ENCODE data around the gene OSTC. TPM values are rescaled to one million over a fixed set of nuclear protein-coding genes. Genes with fewer than 3 reads are reported as not detected.

OSTC gene
- 100 to 1,000 TPM; 195 to 215 TPM for total RNA-seq
- polyA plus RNA-seq (2013, experiment 1 of 2), result 216 TPM
- polyA plus RNA-seq (2013, experiment 2 of 2), result 206 TPM
- long read RNA-seq, experiment 1, transcript OSTC-201 (4 exons, 1,077 nt), result major isoform, 145 of 168 reads
- long read RNA-seq, experiment 1, partial matches to known transcripts, result 13 of 168 reads
- long read RNA-seq, experiment 1, other reads (novel, unspliced or antisense), result 6 of 168 reads
- long read RNA-seq, experiment 2, transcript OSTC-201 (4 exons, 1,077 nt), result major isoform, 316 of 339 reads
- long read RNA-seq, experiment 2, partial matches to known transcripts, result 4 of 339 reads
- long read RNA-seq, experiment 2, other reads (novel, unspliced or antisense), result 16 of 339 reads
- long read RNA-seq, experiment 3, transcript OSTC-201 (4 exons, 1,077 nt), result major isoform, 391 of 399 reads
- long read RNA-seq, experiment 3, partial matches to known transcripts, result 1 of 399 reads
- long read RNA-seq, experiment 3, other reads (novel, unspliced or antisense), result 2 of 399 reads
- long read RNA-seq, experiment 4, transcript OSTC-204 (5 exons, 663 nt), result minor isoform, 5 of 1,081 reads
- long read RNA-seq, experiment 4, transcript OSTC-201 (4 exons, 1,077 nt), result major isoform, 1,056 of 1,081 reads
- long read RNA-seq, experiment 4, transcript OSTC-205 (3 exons, 876 nt), result minor isoform, 16 of 1,081 reads
- long read RNA-seq, experiment 4, partial matches to known transcripts, result 0 of 1,081 reads
- long read RNA-seq, experiment 4, other reads (novel, unspliced or antisense), result 4 of 1,081 reads

DNA sequence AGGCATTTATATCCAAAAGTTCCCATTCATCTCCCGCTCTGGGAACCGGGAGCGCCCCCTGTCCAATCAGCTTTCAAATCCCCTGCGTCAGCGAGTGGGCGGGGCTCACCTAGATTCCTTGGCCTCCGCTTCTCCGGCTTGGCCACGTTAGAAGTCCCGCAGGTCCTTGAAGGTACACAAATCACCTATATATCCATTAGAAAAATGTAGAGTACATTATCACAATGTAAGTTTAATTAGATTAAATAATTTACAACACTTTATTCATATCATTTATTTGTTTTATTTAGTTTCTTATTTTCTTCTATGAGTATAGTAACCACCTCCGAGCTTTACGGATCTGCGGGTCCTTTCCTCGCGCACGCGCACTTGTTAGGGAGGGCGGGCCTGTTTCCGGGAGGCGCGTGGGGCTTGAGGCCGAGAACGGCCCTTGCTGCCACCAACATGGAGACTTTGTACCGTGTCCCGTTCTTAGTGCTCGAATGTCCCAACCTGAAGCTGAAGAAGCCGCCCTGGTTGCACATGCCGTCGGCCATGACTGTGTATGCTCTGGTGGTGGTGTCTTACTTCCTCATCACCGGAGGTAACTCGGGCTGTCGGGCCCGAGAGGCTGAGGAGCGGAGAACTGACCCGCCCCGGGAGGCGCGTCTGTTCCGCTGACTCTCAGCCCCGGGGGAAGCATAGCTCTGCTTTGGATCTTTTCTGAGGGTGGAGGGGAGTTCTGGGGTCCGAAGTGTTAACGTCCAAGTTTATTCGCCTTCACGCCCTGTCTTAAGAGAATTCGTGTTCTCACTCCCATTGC, at the start of gene OSTC:
TSS of gene OSTC (plus strand) at position 388 of the 802 bp plus-strand sequence. CDS start at position 445, 57 bp downstream.
- Histone ChIP-seq H3K4me1 (ENCODE audit: control insufficient read depth, insufficient read depth, low read length) (no peaks in the 10 kb centered on the region), H3K36me3 (ENCODE audit: control insufficient read depth, insufficient read depth, low read length) (peaks cover 24% of the 10 kb centered on the region), H3K9ac (ENCODE audit: extremely low read depth, low read length, poor library complexity, severe bottlenecking) (peak within 1 kb of the TSS; percentile 92), H3K27ac (ENCODE audit: low read depth, low read length) (peak within 1 kb of the TSS; percentile 52), H3K9me3 (ENCODE audit: control insufficient read depth, low read length) (no peaks in the 10 kb centered on the region), H3K27me3 (ENCODE audit: control insufficient read depth, insufficient read depth, low read length, poor library complexity, severe bottlenecking) (no peaks in the 10 kb centered on the region), H3K4me3 (ENCODE audit: low read length) (peak within 1 kb of the TSS; percentile 93)
- TF ChIP-seq, protein P1, sequence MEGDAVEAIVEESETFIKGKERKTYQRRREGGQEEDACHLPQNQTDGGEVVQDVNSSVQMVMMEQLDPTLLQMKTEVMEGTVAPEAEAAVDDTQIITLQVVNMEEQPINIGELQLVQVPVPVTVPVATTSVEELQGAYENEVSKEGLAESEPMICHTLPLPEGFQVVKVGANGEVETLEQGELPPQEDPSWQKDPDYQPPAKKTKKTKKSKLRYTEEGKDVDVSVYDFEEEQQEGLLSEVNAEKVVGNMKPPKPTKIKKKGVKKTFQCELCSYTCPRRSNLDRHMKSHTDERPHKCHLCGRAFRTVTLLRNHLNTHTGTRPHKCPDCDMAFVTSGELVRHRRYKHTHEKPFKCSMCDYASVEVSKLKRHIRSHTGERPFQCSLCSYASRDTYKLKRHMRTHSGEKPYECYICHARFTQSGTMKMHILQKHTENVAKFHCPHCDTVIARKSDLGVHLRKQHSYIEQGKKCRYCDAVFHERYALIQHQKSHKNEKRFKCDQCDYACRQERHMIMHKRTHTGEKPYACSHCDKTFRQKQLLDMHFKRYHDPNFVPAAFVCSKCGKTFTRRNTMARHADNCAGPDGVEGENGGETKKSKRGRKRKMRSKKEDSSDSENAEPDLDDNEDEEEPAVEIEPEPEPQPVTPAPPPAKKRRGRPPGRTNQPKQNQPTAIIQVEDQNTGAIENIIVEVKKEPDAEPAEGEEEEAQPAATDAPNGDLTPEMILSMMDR (conservative IDR thresholded peaks at IDR 0.05), result peak; percentile 42
- DNase-seq, result peak; percentile 97
- H3K4me1 Mint-ChIP-seq, result peaks cover 24% of the 10 kb centered on the region
- H3K27me3 Mint-ChIP-seq (ENCODE audit: insufficient read depth), result no peaks in the 10 kb centered on the region
- peaks cover 8% of the 10 kb centered on the region for H3K36me3 Mint-ChIP-seq (ENCODE audit: low read depth)
- peak within 1 kb of the TSS; percentile 95 for H3K27ac Mint-ChIP-seq
- WGBS, 2 experiments (ENCODE audit: insufficient coverage in 1 of 2, insufficient read length in 1 of 2), result 0% methylated on average over 20 to 44 of the region's 45 CpGs
- H3K9me3 Mint-ChIP-seq, result no peaks in the 10 kb centered on the region
- H3K4me3 Mint-ChIP-seq, result peak within 1 kb of the TSS; percentile 97

DNA sequence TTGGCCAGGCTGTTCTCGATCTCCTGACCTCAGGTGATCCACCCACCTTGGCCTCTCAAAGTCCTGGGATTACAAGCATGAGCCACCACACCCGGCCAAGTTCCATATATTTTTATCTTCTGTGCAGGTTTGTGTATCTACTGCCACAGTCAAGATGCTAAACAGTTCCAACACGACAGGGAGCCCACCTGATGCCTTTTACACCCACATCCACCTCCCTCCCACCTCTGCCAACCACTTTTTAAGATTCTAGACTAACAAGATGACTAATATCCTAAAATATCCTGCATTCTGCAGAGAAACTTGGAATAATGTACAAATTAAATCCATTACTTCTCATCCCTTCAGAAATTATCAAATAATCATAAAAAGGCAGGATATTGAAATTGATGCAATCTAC, 49.3 kb upstream of the OSTC start:
- no peaks in the 10 kb centered on the region for H3K4me1 Mint-ChIP-seq
- Histone ChIP-seq H3K4me3 (ENCODE audit: low read length) (no peak overlapping the region), H3K4me1 (ENCODE audit: control insufficient read depth, insufficient read depth, low read length) (no peaks in the 10 kb centered on the region), H3K36me3 (ENCODE audit: control insufficient read depth, insufficient read depth, low read length) (no peaks in the 10 kb centered on the region), H3K9ac (ENCODE audit: extremely low read depth, low read length, poor library complexity, severe bottlenecking) (no peak overlapping the region), H3K27ac (ENCODE audit: low read depth, low read length) (no peak overlapping the region), H3K9me3 (ENCODE audit: control insufficient read depth, low read length) (no peaks in the 10 kb centered on the region), H3K27me3 (ENCODE audit: control insufficient read depth, insufficient read depth, low read length, poor library complexity, severe bottlenecking) (no peaks in the 10 kb centered on the region)
- TF ChIP-seq, protein P1 (conservative IDR thresholded peaks at IDR 0.05), result no peak
- no peak for DNase-seq
- H3K27me3 Mint-ChIP-seq (ENCODE audit: insufficient read depth), result no peaks in the 10 kb centered on the region
- no peak overlapping the region for H3K4me3 Mint-ChIP-seq
- H3K9me3 Mint-ChIP-seq, result peaks cover 2% of the 10 kb centered on the region
- 90 to 96% methylated on average over 2 to 3 of the region's 3 CpGs for WGBS, 2 experiments (ENCODE audit: insufficient coverage in 1 of 2, insufficient read length in 1 of 2)
- no peaks in the 10 kb centered on the region for H3K36me3 Mint-ChIP-seq (ENCODE audit: low read depth)
- no peak overlapping the region for H3K27ac Mint-ChIP-seq

DNA sequence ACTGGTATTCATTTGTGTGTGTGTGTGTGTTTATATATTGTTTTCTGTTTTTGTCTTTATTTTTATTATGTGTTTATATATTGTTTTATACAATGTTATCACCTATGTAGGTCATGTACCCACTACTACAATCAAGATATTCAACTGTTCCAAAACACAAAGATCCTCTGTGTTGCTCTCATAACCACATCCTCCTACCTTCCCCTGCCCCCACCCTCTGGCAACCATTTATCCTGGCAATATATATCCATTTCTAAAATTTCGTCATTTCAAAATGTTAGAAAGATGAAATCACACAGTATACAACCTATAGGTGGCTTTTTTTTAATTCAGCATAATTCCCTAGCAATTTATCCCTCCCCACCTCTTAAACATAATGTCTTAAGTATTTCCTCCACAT, 48.9 kb upstream of the OSTC start:
- H3K9ac ChIP-seq (ENCODE audit: extremely low read depth, low read length, poor library complexity, severe bottlenecking), result no peak overlapping the region
- Mint-ChIP-seq H3K27me3 (ENCODE audit: insufficient read depth) (no peaks in the 10 kb centered on the region), H3K9me3 (peaks cover 3% of the 10 kb centered on the region), H3K4me3 (no peak overlapping the region), H3K27ac (no peak overlapping the region), H3K4me1 (no peaks in the 10 kb centered on the region), H3K36me3 (ENCODE audit: low read depth) (no peaks in the 10 kb centered on the region)
- WGBS, 2 experiments (ENCODE audit: insufficient coverage in 1 of 2, insufficient read length in 1 of 2), result 86% methylated on average over 1 of the region's 1 CpG; no CpG with 5 or more reads in 1 of the 2 experiments
- H3K36me3 ChIP-seq (ENCODE audit: control insufficient read depth, insufficient read depth, low read length), result no peaks in the 10 kb centered on the region
- DNase-seq, result no peak
- no peaks in the 10 kb centered on the region for H3K4me1 ChIP-seq (ENCODE audit: control insufficient read depth, insufficient read depth, low read length)
- no peaks in the 10 kb centered on the region for H3K9me3 ChIP-seq (ENCODE audit: control insufficient read depth, low read length)
- H3K4me3 ChIP-seq (ENCODE audit: low read length), result no peak overlapping the region
- no peak overlapping the region for H3K27ac ChIP-seq (ENCODE audit: low read depth, low read length)
- TF ChIP-seq, protein P1 (conservative IDR thresholded peaks at IDR 0.05), result no peak
- H3K27me3 ChIP-seq (ENCODE audit: control insufficient read depth, insufficient read depth, low read length, poor library complexity, severe bottlenecking), result no peaks in the 10 kb centered on the region

All from endodermal cell (in vitro differentiated cells).